ENCODE measurements around the gene COL12A1. TPM values are rescaled to one million over a fixed set of nuclear protein-coding genes. Genes with fewer than 3 reads are reported as not detected.

Gene COL12A1
- total and polyA plus RNA-seq, 2 donors (not counting 1 experiment from before 2014, with no cell fraction given) = not detected

DNA sequence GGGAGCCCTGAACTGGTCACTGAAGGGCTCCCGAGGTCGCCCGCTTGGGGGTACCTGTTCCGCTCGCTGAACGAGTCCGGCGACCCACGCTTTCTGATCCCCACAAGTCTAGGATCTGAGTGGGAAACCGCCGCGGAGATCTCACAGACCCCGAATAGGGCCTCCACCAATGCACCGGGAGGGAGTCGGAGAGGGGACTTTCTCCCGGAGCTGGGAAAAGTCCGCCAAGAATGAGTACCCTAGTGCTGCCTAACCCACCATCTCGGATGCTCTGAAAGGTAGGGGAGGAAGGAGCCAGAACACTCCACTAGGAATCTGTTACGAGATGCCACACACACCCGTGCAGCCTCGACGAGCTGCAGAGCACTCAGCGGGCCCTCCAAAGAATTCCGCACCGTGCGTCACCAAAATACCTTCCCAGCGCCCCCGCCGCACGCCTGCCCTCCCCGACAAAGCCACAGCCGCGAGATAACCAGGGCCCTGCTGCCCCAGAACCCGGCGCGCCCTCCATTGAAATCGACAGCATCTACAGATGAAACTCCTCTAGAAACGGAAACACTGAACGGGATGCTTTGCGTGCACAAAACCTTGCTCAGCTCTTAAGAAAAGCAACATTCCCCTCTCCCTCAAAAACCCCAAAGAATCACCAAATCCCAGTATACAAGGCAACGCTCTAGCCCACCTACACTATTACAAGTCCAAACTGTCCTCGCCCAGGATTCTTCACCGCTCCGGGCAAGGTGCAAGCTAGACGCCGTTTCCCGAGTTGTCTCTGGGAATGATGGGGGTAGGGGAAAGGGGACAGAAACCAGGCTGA lies 686 bp downstream of the COL12A1 start:
- Histone ChIP-seq H2AFZ (ENCODE audit: insufficient read depth, low read depth, low read length, poor library complexity, severe bottlenecking) (peak overlapping the region; percentile 64), H3K79me2 (ENCODE audit: control insufficient read depth, insufficient read depth, low read length) (no peaks in the 10 kb centered on the region), H3K9ac (ENCODE audit: low read length) (peak overlapping the region; percentile 43), H3K4me3 (ENCODE audit: control extremely low read depth in 1 of 5, extremely low read depth in 1 of 5, insufficient read depth in 1 of 5, low read depth in 2 of 5, low read length in 4 of 5) (peak overlapping the region in 3 of 5 experiments; percentile 20 to 34 (median 32)), H3K4me2 (replicated peaks; ENCODE audit: low read depth, low read length, poor library complexity, severe bottlenecking) (peak overlapping the region; percentile 64), H3K27me3 (replicated peaks in 1 of 4; ENCODE audit: control extremely low read depth in 1 of 4, control insufficient read depth in 3 of 4, insufficient read depth in 4 of 4, low read length in 3 of 4) (peaks cover 0 to 81% (median 56%) of the 10 kb centered on the region in 4 experiments), H3K36me3 (replicated peaks in 1 of 2; ENCODE audit: control extremely low read depth in 1 of 2, control insufficient read depth in 1 of 2, extremely low read depth in 1 of 2, insufficient read depth in 2 of 2, low read length in 1 of 2) (no peaks in the 10 kb centered on the region), H3K4me1 (ENCODE audit: control insufficient read depth in 2 of 2, insufficient read depth in 2 of 2, low read length in 2 of 2) (peaks cover 57 to 62% of the 10 kb centered on the region in 2 donors), H4K20me1 (ENCODE audit: control insufficient read depth, insufficient read depth, low read length, poor library complexity, severe bottlenecking) (no peaks in the 10 kb centered on the region), H3K9me3 (ENCODE audit: control extremely low read depth in 1 of 3, control insufficient read depth in 2 of 3, insufficient read depth in 1 of 3, low read length in 2 of 3) (peaks cover 0 to 38% (median 0%) of the 10 kb centered on the region in 3 donors), H3K27ac (ENCODE audit: low read length in 2 of 2) (no peak overlapping the region)
- H3K9me3 Mint-ChIP-seq (ENCODE audit: insufficient read depth) = no peaks in the 10 kb centered on the region
- H3K27me3 Mint-ChIP-seq = peaks cover 81% of the 10 kb centered on the region
- peak overlapping the region; percentile 32 for H3K27ac Mint-ChIP-seq
- H3K4me1 Mint-ChIP-seq = peaks cover 62% of the 10 kb centered on the region
- no peak for TF ChIP-seq EZH2 (IDR thresholded peaks at IDR 0.05; ENCODE audit: borderline replicate concordance, insufficient read depth, low read depth, low read length, poor library complexity, severe bottlenecking)
- TF ChIP-seq, protein P1, sequence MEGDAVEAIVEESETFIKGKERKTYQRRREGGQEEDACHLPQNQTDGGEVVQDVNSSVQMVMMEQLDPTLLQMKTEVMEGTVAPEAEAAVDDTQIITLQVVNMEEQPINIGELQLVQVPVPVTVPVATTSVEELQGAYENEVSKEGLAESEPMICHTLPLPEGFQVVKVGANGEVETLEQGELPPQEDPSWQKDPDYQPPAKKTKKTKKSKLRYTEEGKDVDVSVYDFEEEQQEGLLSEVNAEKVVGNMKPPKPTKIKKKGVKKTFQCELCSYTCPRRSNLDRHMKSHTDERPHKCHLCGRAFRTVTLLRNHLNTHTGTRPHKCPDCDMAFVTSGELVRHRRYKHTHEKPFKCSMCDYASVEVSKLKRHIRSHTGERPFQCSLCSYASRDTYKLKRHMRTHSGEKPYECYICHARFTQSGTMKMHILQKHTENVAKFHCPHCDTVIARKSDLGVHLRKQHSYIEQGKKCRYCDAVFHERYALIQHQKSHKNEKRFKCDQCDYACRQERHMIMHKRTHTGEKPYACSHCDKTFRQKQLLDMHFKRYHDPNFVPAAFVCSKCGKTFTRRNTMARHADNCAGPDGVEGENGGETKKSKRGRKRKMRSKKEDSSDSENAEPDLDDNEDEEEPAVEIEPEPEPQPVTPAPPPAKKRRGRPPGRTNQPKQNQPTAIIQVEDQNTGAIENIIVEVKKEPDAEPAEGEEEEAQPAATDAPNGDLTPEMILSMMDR (IDR thresholded peaks at IDR 0.05) = no peak
- CTCF ChIA-PET = interaction anchor here (0.8 to 10.7 kb wide), 4 partner anchors 1236 to 1531 kb away, joined by 3 to 388 read pairs (median 42); no protein-coding TSS in a partner anchor
- H3K4me3 Mint-ChIP-seq = peak overlapping the region; percentile 74
- POLR2A ChIA-PET = no interaction called here
- intact Hi-C loops (cut with micrococcal nuclease) = no loop called here
- ATAC-seq (ENCODE audit: low read depth) = no peak
- WGBS (ENCODE audit: insufficient coverage) = 11% methylated on average over 38 of the region's 47 CpGs
- DNase-seq = peak; percentile 54

Data from B cell (primary cell).